Neural progenitor cell (in vitro differentiated cells): Measurements from ENCODE around the gene PPP3R1. TPM values are rescaled to one million over a fixed set of nuclear protein-coding genes. Genes with fewer than 3 reads are reported as not detected.

ENCODE experiments used
- DNase-seq: peaks from one replicate; pipeline ENCODE4 v3.0.0-alpha.2; 2016; ENCODE audit warnings: low spot score
- H2AFZ ChIP-seq: fragments of 200-600 bp; sonication (generic); replicated peaks from 2 replicates; pipeline ENCODE4 v1.6.1; 2016; ENCODE audit warnings: antibody characterized with exemption
- H3F3A ChIP-seq: fragments of 200-600 bp; sonication (generic); 2 replicates; pipeline ENCODE4 v1.6.1; 2016; ENCODE audit warnings: antibody characterized with exemption, low read depth
- H3K27ac ChIP-seq: fragments of 200-600 bp; sonication (generic); 2 replicates; pipeline ENCODE4 v1.5.1; 2016; ENCODE audit warnings: mild to moderate bottlenecking
- H3K27me3 ChIP-seq: fragments of 200-600 bp; sonication (generic); 2 replicates; pipeline ENCODE4 v1.6.1; 2016; ENCODE audit warnings: mild to moderate bottlenecking, moderate library complexity
- H3K36me3 ChIP-seq: fragments of 200-600 bp; sonication (generic); 2 replicates; pipeline ENCODE4 v1.5.1; 2016
- H3K4me1 ChIP-seq: fragments of 200-600 bp; sonication (generic); 2 replicates; pipeline ENCODE4 v1.6.1; 2016; ENCODE audit warnings: mixed run types
- H3K4me2 ChIP-seq: fragments of 200-600 bp; sonication (generic); 2 replicates; pipeline ENCODE4 v1.6.1; 2016
- H3K4me3 ChIP-seq: fragments of 200-600 bp; sonication (generic); 2 replicates; pipeline ENCODE4 v1.5.1; 2016
- H3K79me2 ChIP-seq: fragments of 200-600 bp; sonication (generic); 2 replicates; pipeline ENCODE4 v1.6.1; 2016; ENCODE audit warnings: low read depth
- H3K9ac ChIP-seq: fragments of 200-600 bp; sonication (generic); 2 replicates; pipeline ENCODE4 v1.6.1; 2016
- H3K9me3 ChIP-seq: fragments of 200-600 bp; sonication (generic); 2 replicates; pipeline ENCODE4 v1.5.1; 2016; ENCODE audit warnings: low read depth
- H4K20me1 ChIP-seq: fragments of 200-600 bp; sonication (generic); 2 replicates; pipeline ENCODE4 v1.6.1; 2016; ENCODE audit warnings: low read depth
- H3K27ac Mint-ChIP-seq: 3 replicates; pipeline ENCODE4 v1.8.0; 2021; ENCODE audit warnings: mixed read lengths
- H3K27me3 Mint-ChIP-seq: 2 replicates; pipeline ENCODE4 v1.8.0; 2022; ENCODE audit warnings: low read depth, mild to moderate bottlenecking, inconsistent platforms, moderate library complexity, mixed read lengths; ENCODE audit not compliant: insufficient read depth
- H3K36me3 Mint-ChIP-seq: 3 replicates; pipeline ENCODE4 v1.8.0; 2021; ENCODE audit warnings: mixed read lengths
- H3K4me1 Mint-ChIP-seq: 3 replicates; pipeline ENCODE4 v1.8.0; 2021; ENCODE audit warnings: mixed read lengths
- H3K4me3 Mint-ChIP-seq: 3 replicates; pipeline ENCODE4 v1.8.0; 2021; ENCODE audit warnings: mild to moderate bottlenecking, moderate library complexity, mixed read lengths
- H3K9me3 Mint-ChIP-seq: 3 replicates; pipeline ENCODE4 v1.8.0; 2020; ENCODE audit warnings: mixed read lengths
- CTCF ChIP-seq: fragments of 200-600 bp; sonication (generic); IDR thresholded peaks from 2 replicates; pipeline ENCODE4 v1.5.1; 2017; ENCODE audit warnings: antibody characterized with exemption, mild to moderate bottlenecking
- EZH2 ChIP-seq: fragments of 200-600 bp; sonication (generic); IDR thresholded peaks from 2 replicates; pipeline ENCODE4 v1.6.1; 2017; ENCODE audit warnings: antibody characterized with exemption, mild to moderate bottlenecking, moderate library complexity
- EZH2phosphoT487 ChIP-seq: fragments of 200-600 bp; sonication (generic); IDR thresholded peaks from 2 replicates; pipeline ENCODE4 v1.6.1; 2017; ENCODE audit warnings: antibody characterized with exemption
- total RNA-seq: library from RNA; depleted of rRNA; stranded (reverse); fragments of >200 nt; gene quantifications from 2 replicates; pipeline ENCODE4 v1.2.3, GENCODE V29; 2015; ENCODE audit warnings: low replicate concordance

Gene PPP3R1
- total RNA-seq, 1 donor from 2014 or later = 41.4 TPM

GRCh38 chr2:68272246-68272994, 20.1 kb upstream of the PPP3R1 start:
- H3K9me3 ChIP-seq = no peaks in the 10 kb centered on the region
- no peak for DNase-seq
- peak overlapping the region; percentile 42 for H3K27ac Mint-ChIP-seq
- no peaks in the 10 kb centered on the region for H4K20me1 ChIP-seq
- H3K4me3 Mint-ChIP-seq = no peak overlapping the region
- H3K4me1 ChIP-seq = peaks cover 30% of the 10 kb centered on the region
- peaks cover 3% of the 10 kb centered on the region for H3K27me3 Mint-ChIP-seq
- peak overlapping the region; percentile 16 for H3K27ac ChIP-seq
- H3F3A ChIP-seq = peaks cover 13% of the 10 kb centered on the region
- H3K9ac ChIP-seq = no peak overlapping the region
- no peak for TF ChIP-seq EZH2phosphoT487
- TF ChIP-seq EZH2 = no peak
- no peak for TF ChIP-seq CTCF
- no peaks in the 10 kb centered on the region for H3K36me3 Mint-ChIP-seq
- no peak overlapping the region for H3K4me3 ChIP-seq
- H3K36me3 ChIP-seq = no peaks in the 10 kb centered on the region
- peaks cover 6% of the 10 kb centered on the region for H3K4me1 Mint-ChIP-seq
- H3K9me3 Mint-ChIP-seq = no peaks in the 10 kb centered on the region
- H2AFZ ChIP-seq = peak overlapping the region; percentile 85
- H3K27me3 ChIP-seq = no peaks in the 10 kb centered on the region
- peak overlapping the region; percentile 18 for H3K4me2 ChIP-seq
- no peaks in the 10 kb centered on the region for H3K79me2 ChIP-seq

- H3K27ac ChIP-seq = no peak overlapping the region
- no peaks in the 10 kb centered on the region for H3K27me3 Mint-ChIP-seq
- H3K9ac ChIP-seq = peak overlapping the region; percentile 4
- H3K79me2 ChIP-seq = no peaks in the 10 kb centered on the region
- H2AFZ ChIP-seq = no peak overlapping the region
- H4K20me1 ChIP-seq = no peaks in the 10 kb centered on the region
- H3K4me3 Mint-ChIP-seq = no peak overlapping the region
- no peak overlapping the region for H3K27ac Mint-ChIP-seq
- peaks cover 4% of the 10 kb centered on the region for H3K4me1 ChIP-seq
- TF ChIP-seq CTCF (no peak), EZH2phosphoT487 (no peak), EZH2 (no peak)
- no peak for DNase-seq
- no peaks in the 10 kb centered on the region for H3F3A ChIP-seq
- no peaks in the 10 kb centered on the region for H3K27me3 ChIP-seq
- H3K4me2 ChIP-seq = no peak overlapping the region
- H3K4me1 Mint-ChIP-seq = no peaks in the 10 kb centered on the region
- no peak overlapping the region for H3K4me3 ChIP-seq
- H3K36me3 Mint-ChIP-seq = no peaks in the 10 kb centered on the region
- no peaks in the 10 kb centered on the region for H3K9me3 ChIP-seq
- no peaks in the 10 kb centered on the region for H3K9me3 Mint-ChIP-seq
- H3K36me3 ChIP-seq = no peaks in the 10 kb centered on the region
These were observed 14.3 kb upstream of the PPP3R1 start for GRCh38 chr2:68266655-68267054.

- Histone ChIP-seq H3K79me2 (no peaks in the 10 kb centered on the region), H3F3A (no peaks in the 10 kb centered on the region), H3K27me3 (no peaks in the 10 kb centered on the region), H3K27ac (no peak overlapping the region), H3K4me1 (no peaks in the 10 kb centered on the region), H3K9ac (no peak overlapping the region), H2AFZ (no peak overlapping the region), H3K4me2 (no peak overlapping the region), H3K9me3 (no peaks in the 10 kb centered on the region), H4K20me1 (no peaks in the 10 kb centered on the region), H3K4me3 (no peak overlapping the region), H3K36me3 (no peaks in the 10 kb centered on the region)
- H3K9me3 Mint-ChIP-seq = no peaks in the 10 kb centered on the region
- no peaks in the 10 kb centered on the region for H3K36me3 Mint-ChIP-seq
- no peaks in the 10 kb centered on the region for H3K4me1 Mint-ChIP-seq
- peaks cover 1% of the 10 kb centered on the region for H3K27me3 Mint-ChIP-seq
- H3K4me3 Mint-ChIP-seq = no peak overlapping the region
- no peak overlapping the region for H3K27ac Mint-ChIP-seq
- DNase-seq = no peak
- TF ChIP-seq CTCF = no peak
- no peak for TF ChIP-seq EZH2
- TF ChIP-seq EZH2phosphoT487 = no peak
These were observed 11.3 kb upstream of the PPP3R1 start for GRCh38 chr2:68263632-68264031.
